ENCODE measurements around the gene OR4K5. TPM values are rescaled to one million over a fixed set of nuclear protein-coding genes. Genes with fewer than 3 reads are reported as not detected.

The OR4K5 gene
- total RNA-seq, 2 donors from 2014 or later: not detected

Other genes starting within 250 kb of the OR4K5 start
- gene OR11H2, start 206.7 kb upstream of the OR4K5 start, total RNA-seq: not detected
- not detected for gene OR4Q3, start 177.0 kb upstream of the OR4K5 start, total RNA-seq
- not detected for gene OR4M1, start 147.1 kb upstream of the OR4K5 start, total RNA-seq
- not detected for gene OR4N2, start 116.8 kb upstream of the OR4K5 start, total RNA-seq
- gene OR4K2, start 45.5 kb upstream of the OR4K5 start, total RNA-seq: not detected
- not detected for gene OR4K1, start 10.3 kb downstream of the OR4K5 start, total RNA-seq
- gene OR4K15, start 55.0 kb downstream of the OR4K5 start, total RNA-seq: not detected
- gene OR4Q2, start 81.6 kb downstream of the OR4K5 start, total RNA-seq: not detected
- gene OR4K14, start 98.7 kb downstream of the OR4K5 start, total RNA-seq: not detected
- gene OR4K13, start 115.4 kb downstream of the OR4K5 start, total RNA-seq: not detected
- gene OR4L1, start 139.4 kb downstream of the OR4K5 start, total RNA-seq: not detected
- gene OR4K17, start 190.1 kb downstream of the OR4K5 start, total RNA-seq: not detected
- not detected for gene OR4N5, start 218.2 kb downstream of the OR4K5 start, total RNA-seq